Activated CD4-positive, alpha-beta T cell treated with anti-CD3 and anti-CD28 coated beads, Interleukin-2, amount 50 U/mL, for 1 hour (primary cell): ENCODE data around the gene MUC5B.
"Not testable (repeated sequence)": the region's sequence is repeated elsewhere in the genome, so short reads cannot be mapped to it uniquely, and the experiment has no call there.

Source experiments
- DNase-seq: peaks from one replicate; pipeline ENCODE4 v3.0.0-alpha.2; 2020

Gene MUC5B

DNA sequence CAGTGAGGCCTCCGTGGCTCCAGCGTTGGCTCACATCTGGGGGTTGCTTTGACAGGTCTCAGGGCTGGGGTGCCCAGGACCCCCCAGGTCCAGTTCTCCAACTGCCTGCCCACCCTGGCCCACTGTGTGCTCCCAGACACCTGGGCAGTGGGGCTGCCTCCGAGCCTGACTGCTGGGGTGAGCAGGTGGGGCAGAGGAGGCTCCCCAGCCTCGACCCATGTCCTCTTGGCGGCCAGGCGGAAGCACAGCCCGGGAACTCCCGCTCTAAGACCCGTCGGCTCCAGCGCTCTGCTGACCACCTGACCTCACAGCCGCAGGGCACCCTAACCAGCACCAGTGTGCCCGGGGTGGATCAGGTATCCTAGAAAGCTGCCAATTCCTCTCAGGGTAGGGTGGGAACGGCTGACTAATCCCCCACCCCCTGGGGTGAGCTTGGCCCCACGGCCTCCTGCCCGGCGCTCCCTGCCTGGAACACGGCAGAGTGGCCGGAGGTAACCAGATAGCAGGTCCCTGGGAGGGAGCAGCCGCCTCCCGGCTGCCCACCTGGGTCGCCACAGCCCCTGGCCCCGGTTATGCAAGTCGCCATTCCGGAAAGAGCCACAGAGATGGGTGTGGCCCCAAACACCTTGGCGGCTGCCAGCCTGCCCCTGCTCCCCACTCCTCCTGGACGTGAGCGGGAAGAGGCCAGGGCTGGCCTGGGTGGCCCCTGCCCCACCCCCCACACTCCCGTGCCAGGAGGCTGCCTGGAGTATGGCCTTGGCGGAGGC is 19.2 kb upstream of the MUC5B start:
- DNase-seq, result no peak

DNA sequence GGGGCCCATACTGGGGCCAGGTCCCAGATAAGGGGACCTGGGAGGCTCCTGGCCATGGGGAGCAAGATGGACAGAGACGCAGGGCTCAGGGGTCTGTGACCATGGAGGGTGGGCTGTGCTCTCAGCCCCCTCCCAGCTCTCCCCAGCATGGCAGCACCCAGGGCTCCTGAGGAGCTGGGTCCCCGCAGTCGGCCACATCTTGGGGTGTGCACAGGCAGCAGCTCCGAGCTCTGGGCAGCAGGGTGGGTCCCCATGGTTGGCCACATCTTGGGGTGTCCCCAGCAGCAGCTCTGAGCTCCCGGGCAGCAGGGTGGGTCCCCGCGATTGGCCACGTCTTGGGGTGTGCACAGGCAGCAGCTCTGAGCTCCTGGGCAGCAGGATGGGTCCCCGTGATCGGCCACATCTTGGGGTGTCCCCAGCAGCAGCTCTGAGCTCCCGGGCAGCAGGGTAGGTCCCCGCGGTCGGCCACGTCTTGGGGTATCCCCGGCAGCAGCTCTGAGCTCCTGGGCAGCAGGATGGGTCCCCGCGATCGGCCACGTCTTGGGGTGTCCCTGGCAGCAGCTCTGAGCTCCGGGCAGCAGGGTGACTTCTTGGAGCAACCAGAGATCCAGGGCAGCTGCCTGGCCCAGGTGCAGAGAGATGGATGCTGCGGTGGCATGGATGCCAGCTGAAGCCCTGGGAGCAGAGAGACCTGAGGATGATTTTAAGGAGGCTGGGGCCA is 18.3 kb upstream of the MUC5B start:
- DNase-seq, result no peak

DNA sequence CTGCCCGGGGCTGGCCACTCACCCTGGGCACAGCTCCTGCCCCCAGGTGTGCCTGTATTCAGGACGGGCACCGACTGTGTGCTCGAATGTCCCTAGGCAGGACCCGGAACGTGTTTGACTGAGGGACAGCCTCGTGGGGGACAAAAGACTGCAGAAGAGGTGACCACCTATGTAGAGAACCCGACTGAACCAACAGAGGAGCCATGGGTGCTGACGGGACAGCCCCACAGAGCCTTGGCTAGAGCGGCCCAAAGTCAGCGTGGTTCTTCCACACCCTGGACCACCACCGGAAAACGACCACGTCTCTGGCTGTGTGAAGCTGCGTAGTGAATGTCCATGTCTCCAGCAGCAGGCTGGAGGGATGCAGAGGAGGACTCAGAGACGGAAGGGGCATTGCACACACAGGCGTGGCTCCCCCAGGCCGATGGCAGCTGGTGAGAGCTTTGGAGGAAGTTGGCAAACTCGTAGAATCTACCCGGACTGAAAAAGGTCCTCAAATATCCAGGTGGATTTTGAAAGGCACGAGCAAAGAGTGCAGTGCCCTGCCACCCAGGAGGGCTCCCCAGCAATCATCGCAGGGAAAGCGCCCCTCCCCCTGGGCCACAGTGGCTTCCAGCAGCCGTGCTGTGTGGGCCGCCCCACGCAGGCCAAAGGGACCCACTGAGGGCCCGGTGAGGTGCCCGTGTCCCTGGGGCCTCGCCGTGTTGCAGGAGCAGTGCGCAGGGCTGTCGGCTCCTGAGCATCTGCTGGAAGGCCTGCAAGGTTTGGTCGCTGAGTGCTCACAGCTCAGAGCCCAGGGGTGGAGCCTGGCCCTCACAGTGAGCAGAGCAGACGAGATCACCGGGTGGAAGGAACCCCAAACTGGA is 17.5 kb upstream of the MUC5B start:
- no peak for DNase-seq

DNA sequence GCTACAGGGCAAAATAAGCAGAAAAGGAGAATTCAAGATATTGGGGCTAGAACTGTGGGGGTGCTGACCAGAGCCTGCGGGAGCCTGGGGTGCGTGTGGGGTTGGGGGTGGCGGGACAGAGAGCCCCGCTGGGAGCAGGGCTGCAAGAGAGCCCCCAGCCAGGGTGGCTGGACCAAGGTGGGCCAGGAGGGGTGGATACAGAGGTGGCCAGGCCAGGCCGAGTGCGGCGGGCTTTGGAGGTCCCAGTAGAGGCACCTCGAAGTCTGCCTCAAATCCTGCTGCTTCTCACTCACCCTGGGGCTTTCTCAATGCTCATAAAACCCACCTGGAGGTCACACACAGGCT is 16.9 kb upstream of the MUC5B start:
- DNase-seq, result no peak

DNA sequence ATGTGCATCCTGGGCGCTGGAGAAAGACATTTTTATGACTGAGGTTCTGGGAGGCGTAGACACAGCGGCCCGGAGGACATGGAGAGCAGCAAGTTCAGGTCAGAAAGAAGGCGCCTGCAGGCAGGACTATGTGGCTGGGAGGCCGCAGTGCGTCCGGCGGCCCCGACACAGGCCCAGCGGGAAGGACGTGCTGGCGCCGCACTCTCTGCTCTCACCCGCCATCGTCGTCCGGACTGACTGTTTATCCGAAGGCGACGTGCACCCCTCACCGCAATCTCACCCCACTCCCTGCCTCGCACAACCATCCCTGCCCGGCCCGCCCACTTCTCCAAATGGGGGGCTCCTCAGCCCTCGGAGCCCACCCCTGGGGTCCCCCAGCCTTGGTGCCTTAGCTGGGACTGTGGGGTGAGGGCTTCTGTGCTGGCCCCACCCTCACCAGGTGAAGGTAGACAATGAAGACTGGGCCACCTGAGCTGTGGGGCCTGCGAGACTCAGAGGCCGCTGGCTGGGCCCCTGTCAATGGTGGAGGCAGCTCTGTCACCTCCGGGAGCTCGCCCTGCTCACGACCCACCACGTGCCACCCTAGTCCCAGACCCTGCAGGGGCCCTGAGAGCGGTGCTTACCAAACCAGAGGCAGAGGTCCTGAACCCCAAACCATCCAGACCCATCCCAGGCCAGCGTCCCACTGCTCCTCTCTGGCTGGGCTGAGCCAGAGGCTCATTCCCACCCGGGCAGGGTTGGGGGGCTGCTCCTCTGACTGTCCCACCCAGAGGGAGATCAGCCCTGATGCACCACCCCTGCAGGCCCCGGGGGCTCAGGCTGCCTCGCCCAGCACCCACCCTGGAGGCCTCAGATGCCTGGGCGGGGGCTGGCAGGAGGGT is 16.2 kb upstream of the MUC5B start:
- DNase-seq, result no peak

DNA sequence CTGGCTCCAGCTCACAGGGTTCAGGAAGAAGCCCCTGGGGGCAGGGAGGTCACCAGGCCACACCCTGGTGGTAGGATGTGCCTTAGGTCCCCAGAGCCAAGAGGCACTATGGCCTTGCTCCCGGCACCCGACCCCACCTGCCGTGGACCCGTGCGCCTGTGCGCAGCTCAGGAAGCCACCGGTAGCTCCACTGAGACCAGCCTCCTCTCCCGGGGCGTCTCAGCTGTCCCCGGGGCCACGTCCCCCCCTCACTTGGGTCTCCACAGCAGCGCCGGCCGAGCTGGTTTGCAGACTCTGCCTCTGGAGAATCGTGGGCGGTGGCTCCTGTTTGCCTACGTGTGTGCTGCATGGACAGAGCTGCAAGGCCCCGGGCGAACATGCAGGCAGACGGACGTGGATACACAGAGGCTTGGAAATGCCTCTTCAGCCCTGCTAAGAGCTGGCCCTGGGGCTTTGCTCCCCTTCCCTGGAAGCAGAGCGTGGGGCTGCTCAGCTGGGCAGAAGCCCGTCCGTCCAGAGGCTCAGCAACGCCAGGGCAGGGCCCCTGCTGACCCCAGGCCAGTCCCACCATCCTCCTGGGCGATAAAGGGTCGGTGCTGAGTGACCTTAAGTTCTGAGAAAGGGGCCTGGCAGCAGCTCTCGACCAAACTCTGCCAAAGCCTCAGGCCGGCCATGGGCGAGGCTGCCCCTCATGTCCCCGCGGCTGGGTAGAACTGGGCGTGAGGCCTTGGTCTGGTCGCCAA is 15.3 kb upstream of the MUC5B start:
- no peak for DNase-seq

DNA sequence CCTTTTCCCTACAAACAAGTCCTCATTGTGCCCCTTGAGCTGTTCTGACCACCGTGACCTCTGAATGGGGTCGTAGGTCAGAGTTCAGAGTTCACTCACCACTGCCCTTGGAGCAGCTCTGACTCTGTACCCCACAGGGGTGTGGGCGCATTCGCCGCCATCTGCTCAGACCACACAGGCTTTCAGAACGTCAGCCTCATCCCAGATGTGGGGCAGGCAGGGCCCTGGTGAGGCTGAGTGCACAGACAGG is 14.8 kb upstream of the MUC5B start:
- no peak for DNase-seq

DNA sequence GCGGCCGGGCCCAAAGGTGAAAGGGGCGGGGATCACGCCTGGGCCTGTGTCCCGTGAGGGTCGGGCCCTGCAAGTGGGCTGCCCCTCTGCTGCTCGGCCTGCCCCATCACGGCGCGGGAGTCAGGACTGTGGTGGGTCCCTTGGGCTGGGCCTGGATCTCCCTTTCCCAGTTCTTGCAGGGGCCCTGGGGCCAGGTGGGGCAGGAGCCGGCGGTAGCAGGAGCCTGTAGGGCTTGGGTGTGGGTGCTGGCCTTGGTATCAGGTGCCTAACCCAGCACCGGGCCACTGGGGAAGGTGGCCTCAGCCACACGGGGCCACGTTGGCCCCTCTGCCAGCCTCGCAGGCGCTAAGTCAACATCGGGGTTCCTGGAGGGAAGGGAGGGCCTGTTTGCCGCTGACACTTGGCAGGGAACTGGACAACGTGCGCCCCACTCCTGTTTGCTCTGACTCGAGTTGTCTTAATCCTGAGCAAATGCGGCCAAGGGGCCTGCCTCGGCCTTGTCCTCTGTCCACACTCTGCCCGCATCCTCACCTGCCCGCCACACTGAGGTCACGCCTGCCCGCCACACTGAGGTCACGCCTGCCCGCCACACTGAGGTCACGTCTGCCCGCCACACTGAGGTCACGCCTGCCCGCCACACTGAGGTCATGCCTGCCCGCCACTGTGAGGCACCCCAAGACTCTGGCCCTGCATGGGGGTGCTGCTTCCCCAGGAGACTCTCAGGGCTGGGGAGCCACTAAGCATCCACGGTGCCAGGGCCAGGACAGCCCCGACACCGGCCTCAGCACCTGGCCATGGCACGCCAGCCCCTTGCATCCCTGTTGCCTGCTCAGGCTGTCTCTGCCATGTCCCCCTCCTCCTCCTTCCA is 14.2 kb upstream of the MUC5B start:
- no peak for DNase-seq

DNA sequence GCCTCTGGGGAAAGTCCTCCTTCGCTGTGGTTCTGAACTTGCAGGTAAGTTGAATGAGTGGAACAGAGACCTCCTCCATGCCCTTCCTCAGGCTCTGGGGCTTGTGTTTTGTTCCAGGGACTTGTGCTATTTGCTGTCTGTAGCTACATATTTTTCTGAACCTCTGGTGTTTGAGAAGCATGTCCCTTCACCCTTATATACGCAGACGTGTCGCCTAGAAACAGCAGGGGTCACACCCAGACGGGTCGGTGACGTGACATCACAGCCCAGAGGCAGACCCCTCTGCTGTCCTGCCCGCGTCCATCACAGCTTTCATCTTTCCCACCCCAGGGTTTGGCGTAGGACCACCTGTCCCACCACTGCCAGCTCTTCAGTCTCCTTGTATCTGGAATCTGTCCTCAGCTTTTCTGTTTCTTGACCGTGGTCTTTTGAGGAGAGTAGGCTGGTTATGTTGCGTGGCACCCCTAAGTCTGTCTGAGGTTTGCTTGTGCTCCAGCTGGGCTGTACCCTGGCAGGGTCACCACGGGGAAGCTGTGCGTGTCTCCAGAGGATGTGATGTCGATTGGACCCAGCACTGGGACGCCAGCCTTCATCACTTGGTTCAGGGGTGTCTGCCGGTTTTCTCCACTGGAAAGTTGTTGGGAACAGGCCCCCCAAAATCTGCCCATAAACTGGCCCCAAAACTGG is 13.4 kb upstream of the MUC5B start:
- no peak for DNase-seq

DNA sequence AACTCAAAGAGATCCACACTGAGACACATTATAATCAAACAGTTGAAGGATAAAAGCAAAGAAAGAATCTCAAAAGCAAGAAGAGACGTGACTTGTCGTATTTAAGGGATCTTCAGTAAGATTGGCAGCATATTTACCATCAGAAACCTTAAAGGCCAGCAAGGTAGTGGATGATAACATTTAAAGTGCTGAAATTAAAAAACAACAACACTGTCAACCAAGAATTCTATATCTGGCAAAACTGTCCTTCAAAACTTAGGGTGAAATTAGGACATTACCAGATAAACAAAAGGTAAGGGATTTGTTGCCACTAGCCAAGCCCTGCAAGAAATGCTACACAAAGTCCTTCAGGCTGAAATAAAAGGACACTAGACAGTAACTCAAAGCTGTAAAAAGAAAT is 11.0 kb upstream of the MUC5B start:
- no peak for DNase-seq

DNA sequence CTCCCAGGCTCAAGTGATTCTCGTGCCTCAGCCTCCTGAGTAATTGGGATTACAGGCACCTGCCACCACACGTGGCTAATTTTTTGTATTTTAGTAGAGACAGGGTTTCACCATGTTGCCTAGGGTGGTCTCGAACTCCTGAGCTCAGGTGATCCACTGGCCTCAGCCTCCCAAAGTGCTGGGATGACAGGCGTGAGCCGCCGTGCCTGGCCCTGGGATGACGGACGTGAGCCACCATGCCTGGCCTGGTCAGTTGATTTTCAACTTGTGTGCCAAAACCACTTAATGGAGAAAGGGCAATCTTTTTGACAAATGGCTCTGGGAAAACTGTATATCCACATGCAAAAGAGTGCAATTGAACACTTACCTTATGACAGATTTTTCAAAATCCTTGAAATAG is 7.0 kb upstream of the MUC5B start:
- not testable (repeated sequence) for DNase-seq

DNA sequence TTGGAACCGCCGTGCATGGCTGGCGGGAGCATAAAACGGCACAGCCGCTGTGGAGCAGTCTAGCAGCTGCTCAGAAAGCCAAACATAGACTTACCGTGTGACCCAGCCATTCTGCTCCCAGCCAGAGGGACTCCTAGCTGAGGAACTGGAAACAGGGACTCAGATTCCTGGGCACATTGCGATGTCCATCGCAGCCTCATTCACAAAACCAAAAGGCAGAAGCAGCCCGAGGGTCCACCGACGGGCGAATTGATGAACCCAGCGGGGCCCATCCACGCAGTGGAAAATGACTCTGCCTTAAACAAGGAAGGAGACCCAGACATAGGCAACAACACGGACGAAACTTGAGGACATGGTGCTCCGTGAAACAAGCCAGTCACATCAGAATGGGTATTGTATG is 5.7 kb upstream of the MUC5B start:
- DNase-seq, result no peak

DNA sequence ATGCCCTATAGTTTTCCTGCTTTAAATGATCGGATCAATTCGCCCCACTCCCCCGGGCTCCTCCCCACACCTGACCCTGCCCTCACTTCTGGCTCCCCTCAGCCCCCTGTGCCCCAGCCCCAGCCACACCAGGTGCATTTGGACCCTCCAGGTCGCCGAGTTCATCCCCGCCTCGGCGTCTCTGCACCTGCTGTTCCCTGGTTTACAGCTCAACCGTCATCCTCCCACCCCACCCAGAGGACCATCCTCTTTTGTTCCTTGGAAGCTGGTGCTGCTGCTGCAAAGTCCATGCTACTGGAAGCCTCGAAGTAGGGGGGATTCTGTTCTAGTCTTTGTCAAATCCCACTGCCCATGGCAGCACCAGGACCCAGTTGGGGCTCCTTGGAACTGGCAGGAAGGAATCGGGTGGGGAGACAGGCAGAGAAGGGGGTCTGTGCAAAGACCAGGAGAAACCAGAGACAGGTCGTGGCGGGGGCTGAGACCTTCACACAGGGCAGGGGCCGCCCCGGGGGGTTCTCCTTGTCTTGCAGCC is 4.5 kb upstream of the MUC5B start:
- no peak for DNase-seq

DNA sequence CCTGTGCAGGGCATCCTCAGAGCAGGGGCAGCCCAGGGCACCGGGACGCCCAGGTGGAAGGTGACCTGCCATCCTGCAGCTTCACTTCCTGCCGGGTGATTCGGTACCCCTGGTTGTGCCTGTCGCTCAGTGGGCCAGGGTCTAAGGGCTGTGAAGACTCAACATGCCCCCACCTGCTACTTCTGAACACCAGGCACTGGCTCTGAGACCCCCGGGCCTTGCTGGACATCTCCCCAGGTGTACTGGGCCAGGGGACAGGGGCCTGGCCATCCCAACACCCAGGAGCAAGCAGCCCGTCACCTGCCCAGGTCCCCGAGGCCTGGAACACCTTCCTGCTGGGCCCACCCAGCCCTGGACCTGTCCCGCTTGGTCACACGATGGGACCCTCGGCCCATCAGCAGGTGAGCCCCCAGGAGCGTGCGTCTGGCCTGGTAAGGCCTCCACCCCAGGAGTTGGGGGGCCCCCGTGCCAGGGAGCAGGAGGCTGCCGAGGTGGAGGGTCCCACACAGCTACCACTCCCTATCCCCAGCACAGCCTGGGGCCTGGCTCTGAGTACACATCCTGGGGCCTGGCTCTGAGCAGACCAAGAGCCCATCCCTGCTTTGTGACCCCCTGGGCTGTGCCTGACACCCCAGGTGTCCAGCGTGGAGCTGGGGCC is 3.9 kb upstream of the MUC5B start:
- no peak for DNase-seq

DNA sequence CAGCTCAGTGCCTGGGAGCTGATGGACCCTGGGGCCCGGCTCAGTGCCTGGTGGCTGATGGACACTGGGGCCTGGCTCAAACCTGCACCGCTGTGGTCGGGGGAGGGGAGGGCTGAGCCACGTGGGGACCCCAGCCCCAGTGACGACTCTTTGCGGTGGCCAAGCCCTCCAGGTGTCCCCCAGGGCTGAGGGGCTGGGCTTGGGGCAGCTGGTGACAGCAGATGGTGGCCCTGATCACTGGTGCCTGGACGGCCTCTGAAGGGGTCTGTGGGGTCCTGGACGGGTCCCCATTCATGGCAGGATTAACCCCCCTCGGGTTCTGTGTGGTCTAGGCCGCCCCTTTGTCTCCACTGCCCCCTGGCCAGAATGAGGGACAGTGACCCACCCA is 3.4 kb upstream of the MUC5B start:
- DNase-seq, result no peak

DNA sequence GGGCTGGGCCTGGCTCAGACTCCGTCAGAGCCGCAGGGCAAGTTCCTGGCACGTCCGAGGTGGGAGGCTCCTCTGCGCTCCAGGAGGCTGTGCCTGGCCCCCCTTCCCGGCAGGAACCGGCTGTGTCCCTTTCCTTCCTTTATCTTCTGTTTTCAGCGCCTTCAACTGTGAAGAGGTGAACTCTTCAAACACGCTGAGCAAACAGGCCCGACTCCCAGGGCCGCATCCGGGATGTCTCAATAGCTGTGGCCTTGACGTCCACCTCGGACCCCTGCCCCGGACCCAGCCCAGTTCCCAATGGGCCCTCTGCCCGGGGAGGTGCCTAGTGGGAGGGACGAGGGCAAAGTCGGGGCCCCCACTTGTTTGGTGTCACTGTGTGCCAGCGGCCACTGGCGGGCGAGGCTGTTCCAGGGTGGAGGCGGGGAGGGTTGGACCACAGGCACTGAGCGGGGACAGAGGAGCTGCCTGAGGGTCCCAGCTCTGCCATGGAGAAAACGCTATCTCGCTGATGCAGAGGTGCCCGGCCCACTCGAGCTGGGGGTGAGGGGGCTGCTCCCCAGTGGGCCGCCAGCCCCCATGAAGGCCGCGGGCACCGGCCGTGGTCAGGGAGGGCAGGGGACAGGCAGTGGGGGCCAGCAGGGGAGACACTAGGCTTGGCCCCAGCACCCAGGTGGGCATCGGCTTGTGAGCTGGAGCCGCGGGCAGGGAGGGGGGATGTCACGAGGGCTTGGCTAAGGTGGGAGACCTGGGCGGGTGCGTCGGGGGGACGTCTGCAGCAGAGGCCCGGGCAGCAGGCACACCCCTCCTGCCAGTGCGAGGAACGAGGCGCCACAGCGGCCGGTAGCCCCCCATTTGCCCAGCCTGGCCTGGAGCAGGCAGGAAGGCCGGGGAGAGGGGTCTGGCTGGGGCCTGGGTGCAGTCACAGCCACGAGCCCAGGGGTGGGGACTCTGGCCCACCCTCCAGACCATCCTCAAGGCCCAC is 2.7 kb upstream of the MUC5B start:
- no peak for DNase-seq

DNA sequence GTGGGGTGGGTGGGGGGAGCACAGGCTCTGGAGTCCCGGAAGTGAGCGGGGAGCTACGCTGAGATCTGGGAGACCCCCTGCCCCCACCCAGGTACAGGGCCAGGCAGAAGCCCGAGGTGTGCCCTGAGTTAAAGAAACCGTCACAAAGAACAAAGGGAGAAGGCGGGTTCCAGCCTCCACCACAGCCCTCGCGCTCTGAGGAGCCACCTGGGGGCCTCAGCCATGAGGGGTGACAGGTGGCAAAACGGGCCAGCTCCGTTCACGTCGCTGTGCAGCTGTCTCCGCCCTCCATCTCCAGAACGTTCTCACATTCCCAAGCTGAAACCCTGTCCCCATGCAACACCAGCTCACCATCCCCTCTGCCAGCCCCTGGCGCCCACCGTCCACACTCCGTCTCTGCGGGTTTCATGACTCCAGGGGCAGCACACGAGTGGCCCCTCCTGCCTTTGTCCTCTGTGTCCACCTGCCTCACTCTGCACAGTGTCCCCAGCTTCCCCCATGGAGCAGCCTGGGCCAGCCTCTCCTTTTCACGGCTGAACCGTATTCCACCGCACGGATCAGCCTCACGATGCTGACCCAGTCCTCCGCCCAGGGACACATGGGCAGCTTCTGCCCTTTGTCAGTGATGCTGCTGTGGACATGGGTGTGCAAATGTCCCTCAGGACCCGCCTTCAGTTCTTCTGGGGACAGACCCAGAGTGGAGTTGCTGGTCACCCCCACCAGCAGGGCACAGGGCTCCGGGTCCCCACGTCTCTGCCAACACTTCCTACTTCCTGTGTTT is 1.7 kb upstream of the MUC5B start:
- no peak for DNase-seq

DNA sequence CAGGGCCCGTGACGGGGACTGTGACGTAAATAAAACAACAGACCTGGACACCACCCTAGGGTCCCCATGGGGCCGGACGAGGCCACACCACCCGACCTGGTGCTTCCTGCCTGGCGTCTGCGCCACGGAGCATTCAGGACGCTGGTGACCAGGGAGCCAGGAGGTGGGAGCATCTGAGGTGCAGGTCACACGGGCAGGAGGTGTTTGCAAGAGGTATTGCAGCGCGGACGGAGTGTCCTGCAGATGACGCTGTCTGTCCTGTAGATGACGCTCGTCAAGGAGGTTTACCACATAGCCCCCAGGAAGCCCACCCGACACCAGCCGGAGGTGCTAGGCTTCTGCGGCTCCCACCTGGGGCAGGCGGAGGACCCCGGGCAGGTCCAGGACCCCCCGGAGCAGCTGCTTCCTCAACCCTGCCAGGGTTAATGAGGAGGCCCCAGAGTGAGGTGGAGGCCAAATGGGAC is 986 bp upstream of the MUC5B start:
- no peak for DNase-seq
